OCI-LY1 (cell line): ENCODE results near the gene MYMK.

Source experiments
- H2AFZ ChIP-seq: fragments of 200-600 bp; sonication (generic), shearing (Covaris generic); 2 replicates; pipeline ENCODE4 v1.6.0; 2014; ENCODE audit warnings: antibody characterized with exemption, mild to moderate bottlenecking, low read length
- H3F3A ChIP-seq: fragments of 200-600 bp; sonication (generic), shearing (Covaris generic); 2 replicates; pipeline ENCODE4 v1.6.0; 2014; ENCODE audit warnings: mild to moderate bottlenecking, antibody characterized with exemption, low read length, moderate library complexity; ENCODE audit not compliant: insufficient read depth
- H3K27ac ChIP-seq: fragments of 200-600 bp; sonication (generic); 2 replicates; pipeline ENCODE4 v1.5.1; 2014; ENCODE audit warnings: low read length, mixed run types, mild to moderate bottlenecking, low read depth; ENCODE audit not compliant: poor library complexity, severe bottlenecking
- H3K27me3 ChIP-seq: fragments of 200-600 bp; sonication (generic); 2 replicates; pipeline ENCODE4 v1.6.0; 2014; ENCODE audit warnings: antibody characterized with exemption, mild to moderate bottlenecking, low read length, moderate library complexity; ENCODE audit not compliant: insufficient read depth
- H3K36me3 ChIP-seq: fragments of 200-600 bp; sonication (generic); 2 replicates; pipeline ENCODE4 v1.6.1; 2014; ENCODE audit warnings: mild to moderate bottlenecking, antibody characterized with exemption, low read length, moderate library complexity, mixed read lengths; ENCODE audit not compliant: insufficient read depth
- H3K4me1 ChIP-seq: fragments of 200-600 bp; sonication (generic); 2 replicates; pipeline ENCODE4 v1.5.1; 2014; ENCODE audit warnings: mild to moderate bottlenecking, low read length, moderate library complexity; ENCODE audit not compliant: insufficient read depth, severe bottlenecking
- H3K4me2 ChIP-seq: fragments of 200-600 bp; sonication (generic), shearing (Covaris generic); 2 replicates; pipeline ENCODE4 v1.6.1; 2014; ENCODE audit warnings: low read length
- H3K4me3 ChIP-seq: fragments of 200-600 bp; sonication (generic); 2 replicates; pipeline ENCODE4 v1.5.1; 2014; ENCODE audit warnings: low read length, low read depth, mild to moderate bottlenecking, mixed read lengths; ENCODE audit not compliant: poor library complexity, severe bottlenecking
- H3K79me2 ChIP-seq: fragments of 200-600 bp; shearing (Covaris generic); 2 replicates; pipeline ENCODE4 v1.6.1; 2016; ENCODE audit warnings: mixed run types, low read length, mixed read lengths; ENCODE audit not compliant: insufficient read depth
- H3K9ac ChIP-seq: fragments of 200-600 bp; sonication (generic), shearing (Covaris generic); 2 replicates; pipeline ENCODE4 v1.6.1; 2014; ENCODE audit warnings: mild to moderate bottlenecking, low read length, mixed read lengths
- H3K9me2 ChIP-seq: fragments of 200-600 bp; sonication (generic), shearing (Covaris generic); 2 replicates; pipeline ENCODE4 v1.6.1; 2014; ENCODE audit warnings: low read depth, mild to moderate bottlenecking, low read length, mixed read lengths
- H3K9me3 ChIP-seq: fragments of 200-600 bp; shearing (Covaris generic); 2 replicates; pipeline ENCODE4 v1.6.1; 2014; ENCODE audit warnings: low read length, mixed read lengths
- H4K20me1 ChIP-seq: fragments of 200-600 bp; sonication (generic), shearing (Covaris generic); 2 replicates; pipeline ENCODE4 v1.6.0; 2016; ENCODE audit warnings: mild to moderate bottlenecking, low read length; ENCODE audit not compliant: insufficient read depth
- CTCF ChIP-seq: fragments of 200-600 bp; sonication (generic), shearing (Covaris generic); IDR thresholded peaks from 2 replicates; pipeline ENCODE4 v1.5.1; 2017; ENCODE audit warnings: mild to moderate bottlenecking, antibody characterized with exemption, low read length, moderate library complexity, mixed read lengths
- EZH2 ChIP-seq: fragments of 200-600 bp; sonication (generic), shearing (Covaris generic); IDR thresholded peaks from 2 replicates; pipeline ENCODE4 v1.8.0; 2017; ENCODE audit warnings: borderline replicate concordance, mixed run types, mild to moderate bottlenecking, antibody characterized with exemption, low read length, moderate library complexity, mixed read lengths

MYMK gene

GRCh38 chr9:133551446-133551845, 26.7 kb upstream of the MYMK start:
- Histone ChIP-seq H3K4me1 (no peaks in the 10 kb centered on the region), H3K4me2 (no peak overlapping the region), H2AFZ (no peak overlapping the region)

GRCh38 chr9:133547116-133547515, 22.4 kb upstream of the MYMK start:
- H3K4me3 ChIP-seq, result no peak overlapping the region

More at GRCh38 chr9:133551446-133551845, 26.7 kb upstream of the MYMK start:
- Histone ChIP-seq H3K79me2 (no peaks in the 10 kb centered on the region), H3F3A (no peaks in the 10 kb centered on the region), H3K9me3 (no peaks in the 10 kb centered on the region), H3K4me3 (no peak overlapping the region), H3K36me3 (no peaks in the 10 kb centered on the region), H3K9me2 (no peaks in the 10 kb centered on the region), H3K27ac (no peak overlapping the region), H3K9ac (no peak overlapping the region), H4K20me1 (no peaks in the 10 kb centered on the region), H3K27me3 (peaks cover 6% of the 10 kb centered on the region; the same call in 1 of the 2 replicates)
- no peak for TF ChIP-seq CTCF

GRCh38 chr9:133546287-133546680, 21.5 kb upstream of the MYMK start:
- no peaks in the 10 kb centered on the region for H3K27me3 ChIP-seq
- H2AFZ ChIP-seq, result no peak overlapping the region
- H3K9me2 ChIP-seq, result no peaks in the 10 kb centered on the region
- H3K4me2 ChIP-seq, result no peak overlapping the region
- H3K4me1 ChIP-seq, result no peaks in the 10 kb centered on the region
- no peaks in the 10 kb centered on the region for H3F3A ChIP-seq
- H3K9me3 ChIP-seq, result no peaks in the 10 kb centered on the region
- TF ChIP-seq CTCF (no peak), EZH2 (no peak)
- H3K9ac ChIP-seq, result no peak overlapping the region
- no peak overlapping the region for H3K27ac ChIP-seq
- H3K36me3 ChIP-seq, result no peaks in the 10 kb centered on the region
- H3K79me2 ChIP-seq, result no peaks in the 10 kb centered on the region
- H3K4me3 ChIP-seq, result no peak overlapping the region
- no peaks in the 10 kb centered on the region for H4K20me1 ChIP-seq

More at GRCh38 chr9:133547116-133547515, 22.4 kb upstream of the MYMK start:
- H3K4me2 ChIP-seq, result no peak overlapping the region
- no peak for TF ChIP-seq EZH2
- TF ChIP-seq CTCF, result no peak
- no peaks in the 10 kb centered on the region for H3K79me2 ChIP-seq
- H3K36me3 ChIP-seq, result no peaks in the 10 kb centered on the region
- no peaks in the 10 kb centered on the region for H4K20me1 ChIP-seq
- no peaks in the 10 kb centered on the region for H3F3A ChIP-seq
- no peak overlapping the region for H3K9ac ChIP-seq
- no peak overlapping the region for H2AFZ ChIP-seq
- no peak overlapping the region for H3K27ac ChIP-seq
- H3K27me3 ChIP-seq, result no peaks in the 10 kb centered on the region
- no peaks in the 10 kb centered on the region for H3K9me3 ChIP-seq
- no peaks in the 10 kb centered on the region for H3K9me2 ChIP-seq
- no peaks in the 10 kb centered on the region for H3K4me1 ChIP-seq
